Measurements from ENCODE around the gene SLC29A3. TPM values are rescaled to one million over a fixed set of nuclear protein-coding genes. Genes with fewer than 3 reads are reported as not detected.
"Not testable (repeated sequence)": the region's sequence is repeated elsewhere in the genome, so short reads cannot be mapped to it uniquely, and the experiment has no call there.

Gene SLC29A3
- 0.88 and 1.1 TPM in 2 replicates for total RNA-seq (2014; rRNA removed; shearing (Covaris generic))

DNA sequence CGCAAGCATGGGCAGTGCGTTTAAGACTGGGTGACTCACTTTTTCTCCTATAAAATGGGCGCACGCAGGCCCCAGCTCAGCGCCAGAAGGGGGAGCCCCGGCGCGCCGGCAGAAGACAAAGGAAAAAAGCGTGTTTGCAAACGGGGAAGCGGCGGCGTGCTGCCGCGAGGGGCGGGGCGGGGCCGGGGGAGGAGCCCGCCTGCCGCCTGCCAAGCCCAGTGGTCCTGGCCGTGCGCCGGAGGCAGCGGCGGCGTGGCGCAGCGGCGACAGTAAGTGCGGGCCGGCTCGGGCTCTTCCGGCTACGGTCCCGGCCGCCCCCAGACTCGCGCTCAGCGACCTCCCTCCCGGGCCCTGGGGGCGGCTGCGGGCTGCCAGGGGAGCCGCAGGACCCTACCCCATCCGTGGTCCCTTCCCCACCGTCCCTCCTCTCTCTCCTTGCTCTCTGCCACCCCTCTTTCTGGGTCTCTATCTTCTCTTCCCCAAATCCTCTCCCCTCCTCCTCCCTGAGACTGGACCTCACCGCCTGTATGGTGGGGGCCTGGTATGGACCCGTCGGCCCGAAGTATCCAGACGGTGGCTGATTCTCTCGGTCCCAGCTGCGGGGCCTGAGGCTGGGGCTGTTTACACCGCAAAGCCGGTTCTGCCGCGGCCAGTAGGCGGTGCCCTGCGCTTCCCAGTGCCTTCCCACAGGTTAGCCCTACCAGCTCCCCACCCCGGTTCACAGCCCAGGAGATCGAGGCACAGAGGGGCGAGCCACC, at the start of gene SLC29A3:
TSS of gene SLC29A3 (plus strand) at position 218 of the 758 bp plus-strand sequence. CDS start at position 269, 51 bp downstream.
- no peaks in the 10 kb centered on the region for H3K36me3 ChIP-seq
- H3K9me3 ChIP-seq (replicated peaks), result no peaks in the 10 kb centered on the region
- H3K4me1 ChIP-seq (replicated peaks), result peaks cover 3% of the 10 kb centered on the region
- no peak within 1 kb of the TSS for H3K27ac ChIP-seq
- peak within 1 kb of the TSS; percentile 51 for H3K4me3 ChIP-seq
- DNase-seq (ENCODE audit: low read depth in 1 of 2, low spot score in 2 of 2), result peak; percentile 65 to 72
- H3K27me3 ChIP-seq (replicated peaks), result no peaks in the 10 kb centered on the region

DNA sequence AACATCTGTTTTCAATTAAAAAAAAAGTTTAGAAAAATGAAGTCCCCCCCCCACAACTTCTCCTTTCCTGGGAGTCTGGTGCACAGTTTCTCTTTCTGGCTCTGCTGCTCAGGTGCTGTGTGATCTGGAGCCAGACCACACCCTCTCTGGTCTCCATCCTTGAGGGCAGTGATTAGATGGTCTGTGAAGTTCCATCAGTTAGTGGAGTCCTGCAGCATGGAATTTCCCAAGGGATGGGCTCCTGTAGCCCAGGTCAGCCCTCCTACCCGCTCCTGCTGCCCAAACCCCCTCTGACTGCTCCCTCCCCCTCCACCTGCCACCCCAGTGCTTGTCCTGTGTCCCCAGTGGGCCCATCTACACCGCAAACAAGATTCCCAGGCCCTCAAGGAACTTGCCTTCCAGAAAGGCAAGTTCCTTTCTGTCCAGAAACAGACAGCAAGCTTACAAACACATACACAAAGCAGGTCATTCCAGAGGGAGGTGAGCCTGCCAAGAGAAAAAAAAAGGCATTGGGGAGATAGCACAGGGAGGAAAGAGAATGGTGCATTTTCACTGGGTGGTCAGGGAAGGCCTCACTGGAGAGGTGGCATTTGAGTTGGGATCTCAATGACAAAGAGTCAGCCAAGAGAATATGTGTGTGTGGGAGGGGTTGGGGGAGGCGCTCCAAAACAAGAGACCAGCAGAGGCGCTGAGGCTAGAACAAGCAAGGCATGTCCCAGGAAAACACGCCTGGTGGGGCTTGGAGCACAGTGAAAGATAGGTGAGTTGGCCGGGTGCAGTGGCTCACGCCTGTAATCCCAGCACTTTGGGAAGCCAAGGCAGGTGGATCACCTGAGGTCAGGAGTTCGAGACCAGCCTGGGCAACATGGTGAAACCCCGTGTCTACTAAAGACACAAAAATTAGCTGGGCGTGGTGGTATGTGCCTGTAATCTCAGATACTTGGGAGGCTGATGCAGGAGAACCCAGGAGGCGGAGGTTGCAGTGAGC, 49.5 kb upstream of the SLC29A3 start:
- Histone ChIP-seq H3K36me3 (no peaks in the 10 kb centered on the region), H3K4me1 (replicated peaks) (peaks cover 6% of the 10 kb centered on the region), H3K4me3 (no peak overlapping the region), H3K27ac (no peak overlapping the region), H3K27me3 (replicated peaks) (no peaks in the 10 kb centered on the region), H3K9me3 (replicated peaks) (no peaks in the 10 kb centered on the region)
- DNase-seq (ENCODE audit: low read depth in 1 of 2, low spot score in 2 of 2), result no peak

DNA sequence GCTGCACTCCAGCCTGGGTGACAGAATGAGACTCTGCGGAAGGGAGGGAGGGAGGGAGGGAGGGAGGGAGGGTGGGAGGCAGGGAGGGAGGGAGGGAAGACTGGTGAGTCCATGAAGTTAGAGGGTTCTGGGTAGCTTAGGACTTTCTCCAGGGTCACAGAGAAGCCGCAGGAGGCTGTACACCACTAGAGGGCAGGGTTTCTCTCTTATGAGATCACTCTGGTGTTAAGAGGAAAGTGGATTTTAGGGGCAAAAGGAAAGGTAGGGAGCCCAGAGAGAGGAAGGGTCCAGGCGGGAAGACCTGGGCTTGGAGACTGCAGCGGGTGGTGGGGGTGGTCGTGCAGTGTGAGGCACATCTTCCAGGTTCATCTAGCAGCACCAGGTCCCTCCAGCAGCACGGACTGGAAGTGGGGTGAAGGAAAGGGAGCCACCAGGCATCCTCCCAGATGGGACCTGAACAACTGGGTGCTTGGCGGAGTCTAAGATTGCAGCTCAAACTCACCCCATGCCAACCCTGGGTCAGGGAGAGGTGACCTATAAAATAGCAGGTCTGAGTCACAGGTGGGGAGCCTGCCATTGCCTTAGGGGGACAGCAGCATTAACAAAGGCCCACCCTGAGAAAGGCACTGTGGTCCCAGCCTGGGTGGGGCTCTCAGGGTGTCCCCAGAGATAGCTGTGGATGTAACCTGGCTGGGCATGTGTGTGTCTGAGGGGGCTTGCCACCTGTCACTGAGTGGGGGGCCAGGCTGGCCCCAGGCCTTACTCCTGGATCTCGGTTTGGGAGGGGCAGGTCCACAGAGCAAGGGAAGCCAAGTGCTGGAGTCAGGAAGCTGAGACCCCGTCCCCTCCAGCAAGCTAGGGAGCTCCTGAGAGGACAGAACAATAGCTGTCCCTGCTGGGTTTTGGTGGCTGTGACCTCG, 48.5 kb upstream of the SLC29A3 start:
- peak; percentile 20 to 59 for DNase-seq (ENCODE audit: low read depth in 1 of 2, low spot score in 2 of 2)
- Histone ChIP-seq H3K4me3 (no peak overlapping the region), H3K27me3 (replicated peaks) (no peaks in the 10 kb centered on the region), H3K4me1 (replicated peaks) (peaks cover 6% of the 10 kb centered on the region), H3K27ac (no peak overlapping the region), H3K9me3 (replicated peaks) (no peaks in the 10 kb centered on the region), H3K36me3 (no peaks in the 10 kb centered on the region)

DNA sequence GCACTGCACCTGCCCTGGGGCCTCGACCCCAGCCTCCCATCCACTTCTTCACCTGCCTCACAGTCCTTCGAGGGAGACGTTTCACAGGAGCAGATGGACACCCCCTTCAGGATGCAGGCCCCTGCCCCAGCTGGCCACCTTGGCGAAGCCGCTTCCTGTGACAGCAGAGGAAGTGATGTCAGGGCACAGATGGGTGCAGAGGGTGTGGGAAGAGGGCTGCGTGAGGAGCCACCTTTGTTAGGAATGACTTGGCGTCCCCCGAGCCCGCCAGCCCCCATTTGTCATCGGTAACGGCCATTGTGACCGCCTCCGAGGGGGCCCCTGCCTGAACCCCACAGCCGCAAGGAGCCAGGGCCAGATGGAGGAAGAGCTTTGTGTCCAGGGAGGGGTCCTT, 47.4 kb upstream of the SLC29A3 start:
- Histone ChIP-seq H3K4me3 (no peak overlapping the region), H3K27ac (no peak overlapping the region), H3K4me1 (replicated peaks) (peaks cover 6% of the 10 kb centered on the region), H3K36me3 (no peaks in the 10 kb centered on the region), H3K27me3 (replicated peaks) (no peaks in the 10 kb centered on the region), H3K9me3 (replicated peaks) (no peaks in the 10 kb centered on the region)
- DNase-seq (ENCODE audit: low read depth in 1 of 2, low spot score in 2 of 2), result no peak

DNA sequence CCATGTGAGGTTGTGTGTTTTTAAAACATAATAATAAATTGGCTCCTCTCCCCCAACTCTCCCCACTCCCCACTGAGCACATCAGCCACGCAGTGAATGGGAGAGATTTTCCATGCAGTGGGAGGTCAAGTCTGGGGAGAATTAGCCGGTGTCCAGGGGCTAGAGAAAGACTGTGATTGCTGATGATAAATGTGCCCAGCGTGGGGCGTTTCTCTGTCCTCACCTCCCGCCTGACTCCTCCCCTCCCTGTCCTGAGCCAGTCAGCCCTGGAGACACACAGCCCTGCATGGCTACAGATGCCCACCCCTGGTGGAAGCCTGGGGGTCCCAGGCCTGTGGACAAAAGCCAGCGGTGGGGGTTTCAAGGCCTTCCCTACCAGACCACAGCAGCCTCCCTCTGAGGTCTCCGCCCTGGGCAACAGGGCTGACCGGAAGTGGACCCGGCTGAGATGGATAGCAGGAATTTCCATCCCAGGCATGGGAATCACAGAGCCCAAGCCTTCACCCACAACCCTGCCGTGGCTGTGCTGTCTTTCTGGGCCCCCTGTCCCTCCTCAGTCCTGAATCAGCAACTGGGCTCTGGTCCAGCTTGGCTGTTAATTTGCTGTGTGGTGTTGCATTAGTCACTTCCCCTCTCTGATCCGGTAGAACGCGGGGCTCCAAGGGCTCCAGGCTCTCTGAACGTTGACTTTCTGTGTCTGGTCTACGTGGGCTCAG, 46.8 kb upstream of the SLC29A3 start:
- Histone ChIP-seq H3K36me3 (no peaks in the 10 kb centered on the region), H3K27ac (no peak overlapping the region), H3K27me3 (replicated peaks) (no peaks in the 10 kb centered on the region), H3K4me1 (replicated peaks) (peaks cover 6% of the 10 kb centered on the region), H3K9me3 (replicated peaks) (no peaks in the 10 kb centered on the region), H3K4me3 (no peak overlapping the region)
- DNase-seq (ENCODE audit: low read depth in 1 of 2, low spot score in 2 of 2), result peak in 1 of 2 experiments; percentile 19

DNA sequence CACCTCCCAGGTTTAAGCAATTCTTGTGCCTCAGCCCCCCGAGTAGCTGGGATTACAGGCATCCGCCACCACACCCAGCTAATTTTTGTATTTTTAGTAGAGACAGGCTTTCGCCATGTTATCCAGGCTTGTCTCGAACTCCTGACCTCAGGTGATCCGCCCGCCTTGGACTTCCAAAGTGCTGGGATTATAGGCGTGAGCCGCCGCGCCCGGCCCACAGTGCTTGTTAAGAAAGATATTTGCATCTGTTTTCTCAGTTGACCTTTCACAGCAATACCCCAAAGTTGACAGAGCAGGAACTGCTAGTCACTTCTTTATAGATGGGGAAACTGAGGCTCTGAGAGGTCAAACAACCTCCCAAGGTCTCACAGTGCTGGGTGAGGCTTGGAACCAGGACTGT, 46.1 kb upstream of the SLC29A3 start:
- H3K4me3 ChIP-seq; DNase-seq (ENCODE audit: low read depth in 1 of 2, low spot score in 2 of 2); H3K4me1 ChIP-seq (replicated peaks); H3K27me3 ChIP-seq (replicated peaks); H3K27ac ChIP-seq; H3K36me3 ChIP-seq; H3K9me3 ChIP-seq (replicated peaks): not testable (repeated sequence)

DNA sequence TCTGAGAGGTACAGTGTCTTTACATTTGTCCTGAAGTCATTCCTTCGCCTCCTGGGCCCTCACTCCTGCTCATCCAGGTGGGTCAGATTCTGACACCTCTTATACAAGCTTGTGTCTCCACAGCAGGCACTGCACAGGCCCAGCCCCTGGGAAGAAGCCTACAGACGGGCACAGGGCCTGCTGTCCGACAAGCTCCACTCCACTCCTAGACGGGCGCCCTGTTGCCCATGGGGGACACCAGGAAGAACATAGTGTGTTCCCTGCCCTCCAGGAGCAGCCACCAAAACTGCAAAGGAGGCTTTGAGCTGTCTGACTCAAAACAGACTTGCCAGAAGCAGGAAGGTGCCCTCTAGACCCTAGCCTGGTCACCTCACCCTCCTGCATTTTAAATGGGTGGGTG, 45.6 kb upstream of the SLC29A3 start:
- peaks cover 6% of the 10 kb centered on the region for H3K4me1 ChIP-seq (replicated peaks)
- H3K27me3 ChIP-seq (replicated peaks), result no peaks in the 10 kb centered on the region
- H3K4me3 ChIP-seq, result no peak overlapping the region
- no peak overlapping the region for H3K27ac ChIP-seq
- H3K9me3 ChIP-seq (replicated peaks), result no peaks in the 10 kb centered on the region
- no peak for DNase-seq (ENCODE audit: low read depth in 1 of 2, low spot score in 2 of 2)
- no peaks in the 10 kb centered on the region for H3K36me3 ChIP-seq

DNA sequence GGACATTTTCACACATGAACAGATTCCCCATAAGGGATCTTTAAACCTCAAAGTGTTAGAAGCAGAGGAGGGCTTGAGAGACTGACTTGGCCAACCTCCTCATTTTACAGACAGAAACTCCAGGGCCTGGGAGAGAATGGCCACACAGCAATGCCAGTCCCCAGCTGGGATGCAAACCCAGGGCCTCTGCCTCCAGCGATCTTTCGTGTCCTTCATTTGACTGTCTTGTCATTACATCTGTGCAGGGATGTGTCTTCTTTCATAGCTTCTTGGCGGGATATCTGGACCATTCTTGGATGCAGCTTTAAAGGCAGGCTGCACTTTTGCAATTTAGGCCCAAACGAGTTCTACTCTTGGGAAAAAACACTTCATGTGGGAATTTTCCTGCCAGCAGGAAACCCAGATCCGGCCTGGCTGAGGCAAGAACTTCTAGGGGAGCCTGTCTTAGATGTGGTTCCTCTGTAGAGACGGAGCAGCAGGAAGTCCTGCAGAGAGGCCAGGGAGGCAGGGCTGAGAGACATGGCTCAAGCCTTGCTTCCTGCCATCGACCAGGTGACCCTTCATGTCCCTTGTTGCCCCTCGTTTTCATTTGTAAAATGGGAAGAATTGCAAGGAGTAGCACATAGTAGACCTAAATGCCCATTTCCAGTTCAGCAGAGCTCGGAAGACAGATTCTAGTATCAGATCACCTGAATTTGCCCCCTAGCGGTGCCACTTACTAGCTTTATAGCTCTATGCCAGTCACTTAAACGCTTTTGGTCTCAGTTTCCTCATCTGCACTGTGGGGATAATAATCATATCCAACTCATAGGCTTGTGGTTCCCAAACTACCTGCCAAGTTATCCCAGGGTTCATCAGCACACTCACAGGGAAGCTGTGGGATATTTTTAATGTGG, 43.9 kb upstream of the SLC29A3 start:
- H3K9me3 ChIP-seq (replicated peaks), result no peaks in the 10 kb centered on the region
- H3K4me3 ChIP-seq, result no peak overlapping the region
- H3K4me1 ChIP-seq (replicated peaks), result peaks cover 6% of the 10 kb centered on the region
- H3K27me3 ChIP-seq (replicated peaks), result no peaks in the 10 kb centered on the region
- DNase-seq (ENCODE audit: low read depth in 1 of 2, low spot score in 2 of 2), result no peak
- H3K36me3 ChIP-seq, result no peaks in the 10 kb centered on the region
- no peak overlapping the region for H3K27ac ChIP-seq

DNA sequence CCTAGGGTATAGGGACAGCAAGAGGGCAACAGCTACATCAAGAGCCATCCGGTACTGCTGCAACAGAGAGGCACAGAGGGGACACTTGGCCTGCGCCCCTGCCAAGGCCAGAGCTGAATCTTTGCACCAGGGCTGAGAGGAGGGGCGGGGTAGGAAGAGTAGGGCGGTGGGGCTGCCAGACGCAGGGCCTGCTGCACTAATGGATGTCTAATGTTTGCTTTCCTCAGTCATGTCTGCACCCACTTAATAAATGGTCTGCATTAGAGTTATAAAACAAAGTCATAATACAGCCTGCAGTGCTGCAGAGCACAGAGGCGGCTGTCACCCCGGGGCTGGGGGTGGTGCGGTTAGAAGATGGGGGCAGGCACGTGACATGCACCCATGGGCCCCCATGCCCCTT, 42.2 kb upstream of the SLC29A3 start:
- Histone ChIP-seq H3K9me3 (replicated peaks) (no peaks in the 10 kb centered on the region), H3K27me3 (replicated peaks) (no peaks in the 10 kb centered on the region), H3K4me3 (no peak overlapping the region), H3K4me1 (replicated peaks) (peaks cover 6% of the 10 kb centered on the region), H3K36me3 (no peaks in the 10 kb centered on the region), H3K27ac (no peak overlapping the region)
- DNase-seq (ENCODE audit: low read depth in 1 of 2, low spot score in 2 of 2), result no peak

DNA sequence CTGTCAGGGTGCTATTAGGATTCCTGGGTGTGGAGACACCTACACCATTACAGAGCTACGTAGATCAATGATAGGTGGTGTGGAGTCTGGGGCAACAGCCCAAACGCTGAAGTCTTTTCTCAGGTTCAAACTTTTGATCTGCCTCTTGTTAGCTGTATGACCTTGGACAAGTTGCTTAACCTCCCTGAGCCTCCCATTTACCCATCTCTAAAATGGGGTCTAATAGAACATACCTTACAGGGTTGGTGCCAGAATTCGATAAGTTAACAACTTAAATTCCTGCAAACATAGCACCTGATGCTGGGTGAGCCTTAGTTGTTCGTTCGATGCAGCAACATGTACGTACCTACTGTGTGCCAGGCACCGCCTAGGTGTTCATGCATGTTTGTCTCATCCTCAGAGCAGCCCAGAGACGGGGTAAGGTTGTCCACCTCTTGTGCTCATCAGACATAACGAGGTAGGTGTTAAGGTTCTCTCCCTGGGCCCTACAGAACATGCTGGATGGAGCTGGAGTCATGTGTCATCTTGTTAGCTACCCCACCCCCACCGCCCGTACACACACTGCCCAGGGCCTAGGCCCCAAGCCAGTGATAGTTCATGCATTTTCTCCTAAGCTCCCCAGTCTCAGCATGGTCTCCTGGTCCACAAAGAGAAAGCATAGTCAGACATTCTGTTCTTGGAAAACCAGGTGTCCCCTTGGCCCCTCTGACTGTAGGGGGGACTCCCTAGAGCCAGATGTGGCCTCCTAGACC, 41.0 kb upstream of the SLC29A3 start:
- H3K4me3 ChIP-seq, result no peak overlapping the region
- no peaks in the 10 kb centered on the region for H3K4me1 ChIP-seq (replicated peaks)
- no peak for DNase-seq (ENCODE audit: low read depth in 1 of 2, low spot score in 2 of 2)
- no peaks in the 10 kb centered on the region for H3K27me3 ChIP-seq (replicated peaks)
- no peaks in the 10 kb centered on the region for H3K9me3 ChIP-seq (replicated peaks)
- H3K27ac ChIP-seq, result no peak overlapping the region
- H3K36me3 ChIP-seq, result no peaks in the 10 kb centered on the region

DNA sequence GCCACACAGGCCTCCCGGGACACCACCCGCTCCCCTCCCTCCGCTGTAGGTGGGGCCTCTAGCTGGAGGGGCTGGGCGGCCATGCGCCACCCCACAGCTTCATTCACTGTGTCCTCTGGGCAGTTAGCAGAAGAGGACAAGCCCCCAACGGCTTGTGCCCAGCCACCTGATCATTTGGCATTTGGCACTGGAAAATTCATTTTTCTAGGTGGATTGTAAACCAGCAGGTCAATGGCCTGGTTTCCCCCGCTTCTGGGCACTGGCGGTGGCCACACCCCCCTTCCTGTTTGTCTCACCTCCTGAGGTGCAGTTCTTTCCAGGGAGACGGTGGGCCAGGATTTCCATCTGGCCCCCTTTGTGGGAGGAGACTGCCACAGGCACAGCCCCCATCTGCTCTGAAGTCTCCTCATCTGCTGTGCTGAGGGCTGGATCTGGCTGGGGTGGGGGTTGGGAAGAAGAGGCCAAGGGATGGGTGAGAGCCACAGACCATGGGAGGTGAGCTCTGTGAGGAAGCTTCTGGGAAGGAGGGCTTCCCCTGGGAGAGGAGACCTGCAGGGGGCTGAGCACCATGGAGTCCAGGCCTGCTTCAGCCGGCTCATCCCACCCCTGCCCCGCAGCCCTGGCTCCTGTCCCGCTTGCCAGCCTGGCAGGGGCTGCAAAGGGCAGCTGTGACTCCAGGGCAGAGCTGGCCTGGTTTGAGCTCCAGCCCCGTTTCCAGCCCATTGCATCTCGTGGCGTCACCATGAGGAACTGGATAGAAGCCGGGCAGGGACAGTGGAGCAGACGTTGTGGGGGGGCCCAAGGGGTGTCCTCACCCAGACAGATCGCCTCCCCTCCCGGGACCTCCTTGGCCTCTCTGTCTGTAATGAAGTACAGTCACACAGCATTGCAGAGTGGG, 40.1 kb upstream of the SLC29A3 start:
- no peak overlapping the region for H3K27ac ChIP-seq

More for the DNA sequence above, 40.1 kb upstream of the SLC29A3 start:
- H3K4me3 ChIP-seq, result no peak overlapping the region
- H3K9me3 ChIP-seq (replicated peaks), result no peaks in the 10 kb centered on the region
- no peaks in the 10 kb centered on the region for H3K27me3 ChIP-seq (replicated peaks)
- H3K4me1 ChIP-seq (replicated peaks), result no peaks in the 10 kb centered on the region
- no peaks in the 10 kb centered on the region for H3K36me3 ChIP-seq
- DNase-seq (ENCODE audit: low read depth in 1 of 2, low spot score in 2 of 2), result no peak

All from SJSA1 (cell line).